Activated T-helper 1 cell treated with anti-CD3 and anti-CD28 coated beads, Interleukin-12 subunit alpha, Interleukin-12 subunit beta, Interleukin-2, Interleukin-4 antibody, amounts not matched to agents 30 ng/mL and 10 ng/mL and 1 ng/mL, durations not matched to agents 14 hours and 24 hours and 36 hours (primary cell): Measurements from ENCODE around the gene ZFAND3. TPM values are rescaled to one million over a fixed set of nuclear protein-coding genes. Genes with fewer than 3 reads are reported as not detected.

ENCODE experiments used
- DNase-seq: peaks from one replicate; pipeline ENCODE4 v3.0.0; 2021; ENCODE audit warnings: low spot score
- H3K27ac Mint-ChIP-seq: one replicate; pipeline ENCODE4 v1.8.0; 2021; ENCODE audit warnings: mild to moderate bottlenecking, mixed read lengths
- H3K27me3 Mint-ChIP-seq: one replicate; pipeline ENCODE4 v1.8.0; 2022; ENCODE audit warnings: mild to moderate bottlenecking, moderate library complexity, mixed read lengths; ENCODE audit not compliant: insufficient read depth
- H3K36me3 Mint-ChIP-seq: one replicate; pipeline ENCODE4 v1.8.0; 2021; ENCODE audit warnings: low read depth, mixed read lengths
- H3K4me1 Mint-ChIP-seq: one replicate; pipeline ENCODE4 v1.8.0; 2021; ENCODE audit warnings: low read depth, mixed read lengths
- H3K4me3 Mint-ChIP-seq: one replicate; pipeline ENCODE4 v1.8.0; 2021; ENCODE audit warnings: mild to moderate bottlenecking, moderate library complexity, mixed read lengths
- H3K9me3 Mint-ChIP-seq: one replicate; pipeline ENCODE4 v1.8.0; 2021; ENCODE audit warnings: mixed read lengths
- intact Hi-C: fragments of 100-400 bp; cut with micrococcal nuclease; formaldehyde crosslinking; loops from one replicate; pipeline ENCODE4 v1.15.1; 2024
- total RNA-seq: library from RNA; stranded (reverse); gene quantifications from 2 replicates; pipeline ENCODE4 v1.2.3, GENCODE V29; 2022

Gene ZFAND3
- total RNA-seq, 1 donor from 2014 or later = 44.1 TPM

- intact Hi-C loops = no loop called here
- H3K4me3 Mint-ChIP-seq = no peak overlapping the region
- H3K36me3 Mint-ChIP-seq = no peaks in the 10 kb centered on the region
- H3K27me3 Mint-ChIP-seq = peaks cover 1% of the 10 kb centered on the region
- H3K9me3 Mint-ChIP-seq = no peaks in the 10 kb centered on the region
- H3K4me1 Mint-ChIP-seq = no peaks in the 10 kb centered on the region
- no peak for DNase-seq
- H3K27ac Mint-ChIP-seq = no peak overlapping the region
Measured at GRCh38 chr6:38158762-38159350, 339.3 kb downstream of the ZFAND3 start.

DNA sequence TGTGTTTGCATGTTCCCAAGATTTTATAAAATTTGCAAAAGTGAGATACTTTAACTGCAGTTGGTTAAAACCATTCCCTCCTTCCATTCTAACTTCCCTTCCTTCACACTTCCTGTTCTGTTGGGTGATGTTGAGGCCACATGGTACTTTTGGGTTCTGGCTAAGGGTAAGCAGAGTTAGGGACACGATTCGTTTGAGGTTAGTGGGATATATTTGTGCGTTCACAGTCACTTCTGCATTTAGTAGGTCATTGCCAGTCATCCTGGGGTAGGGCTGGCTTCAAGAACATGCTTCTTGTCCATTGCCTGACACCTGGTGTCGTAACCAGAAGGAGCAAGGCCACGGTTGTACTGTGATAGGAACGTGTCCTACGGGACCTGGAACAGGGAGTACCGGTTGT, 340.1 kb downstream of the ZFAND3 start:
- Mint-ChIP-seq H3K27me3 (peaks cover 1% of the 10 kb centered on the region), H3K27ac (no peak overlapping the region), H3K9me3 (no peaks in the 10 kb centered on the region), H3K36me3 (no peaks in the 10 kb centered on the region), H3K4me3 (no peak overlapping the region), H3K4me1 (no peaks in the 10 kb centered on the region)
- intact Hi-C loops = no loop called here
- no peak for DNase-seq

DNA sequence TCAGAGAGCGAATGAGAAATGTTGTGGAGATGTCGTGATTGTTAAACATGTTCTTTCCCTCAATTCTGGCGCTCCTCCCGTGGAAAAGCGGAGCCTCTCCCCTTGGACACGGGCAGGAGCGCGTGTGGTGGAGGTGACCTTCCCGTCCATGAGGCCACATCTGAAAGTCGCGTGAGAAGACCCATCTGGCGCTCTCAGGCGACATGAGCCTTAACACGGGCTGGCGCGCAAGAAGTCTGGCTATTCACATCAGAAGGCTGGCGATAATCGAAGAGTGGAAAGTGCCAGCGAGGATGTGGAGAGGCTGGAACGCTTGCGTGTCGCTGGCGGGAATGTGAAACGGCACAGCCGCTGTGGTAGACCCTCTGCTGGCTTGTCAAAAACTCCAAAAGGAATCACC, 341.3 kb downstream of the ZFAND3 start:
- Mint-ChIP-seq H3K36me3 (no peaks in the 10 kb centered on the region), H3K4me3 (no peak overlapping the region), H3K27me3 (peaks cover 1% of the 10 kb centered on the region), H3K9me3 (no peaks in the 10 kb centered on the region), H3K4me1 (no peaks in the 10 kb centered on the region), H3K27ac (no peak overlapping the region)
- no peak for DNase-seq
- intact Hi-C loops = no loop called here

- intact Hi-C loops = no loop called here
- H3K4me1 Mint-ChIP-seq = no peaks in the 10 kb centered on the region
- H3K9me3 Mint-ChIP-seq = no peaks in the 10 kb centered on the region
- peaks cover 1% of the 10 kb centered on the region for H3K27me3 Mint-ChIP-seq
- no peak overlapping the region for H3K27ac Mint-ChIP-seq
- no peak overlapping the region for H3K4me3 Mint-ChIP-seq
- DNase-seq = no peak
- H3K36me3 Mint-ChIP-seq = no peaks in the 10 kb centered on the region
Measured at GRCh38 chr6:38161331-38161730, 341.8 kb downstream of the ZFAND3 start.

DNA sequence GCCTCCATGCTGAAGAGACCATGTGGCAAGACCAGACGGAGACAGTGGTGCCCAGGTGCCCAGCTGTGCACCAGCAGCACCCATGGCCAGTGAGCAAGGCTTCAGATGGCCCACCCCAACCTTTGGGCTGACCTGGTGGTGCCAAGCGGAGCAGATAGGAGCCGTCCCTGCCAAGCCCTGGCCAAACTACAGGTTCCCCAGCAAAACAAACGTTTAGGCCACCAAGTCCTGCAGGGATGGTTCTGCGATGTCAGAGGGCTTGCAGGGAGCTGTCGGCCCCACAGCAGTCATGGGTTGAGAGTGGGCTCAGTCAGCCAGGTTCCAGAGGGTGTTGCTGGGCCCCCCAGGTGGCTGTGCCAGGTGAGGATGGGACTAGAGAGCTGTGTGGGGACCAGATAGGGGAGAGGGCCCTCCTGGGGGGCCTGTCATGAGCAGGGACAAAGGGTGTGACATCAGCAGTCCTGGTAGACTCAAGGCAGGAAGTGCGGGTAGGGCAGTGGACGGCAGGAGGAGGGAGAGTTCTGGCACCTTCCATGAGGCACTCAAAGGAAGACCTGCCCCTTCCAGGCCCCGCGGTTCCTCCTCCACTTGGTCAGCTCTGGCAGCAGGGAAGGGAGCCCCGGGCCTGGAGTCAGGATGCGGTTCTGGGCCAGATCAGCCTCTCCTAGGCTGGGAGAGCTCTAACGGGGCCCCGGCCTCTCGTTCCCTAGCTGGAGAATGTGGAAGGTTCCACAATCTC, 342.4 kb downstream of the ZFAND3 start:
- Mint-ChIP-seq H3K9me3 (no peaks in the 10 kb centered on the region), H3K27me3 (peaks cover 1% of the 10 kb centered on the region), H3K4me3 (no peak overlapping the region), H3K27ac (no peak overlapping the region), H3K4me1 (no peaks in the 10 kb centered on the region), H3K36me3 (no peaks in the 10 kb centered on the region)
- intact Hi-C loops = no loop called here
- no peak for DNase-seq

DNA sequence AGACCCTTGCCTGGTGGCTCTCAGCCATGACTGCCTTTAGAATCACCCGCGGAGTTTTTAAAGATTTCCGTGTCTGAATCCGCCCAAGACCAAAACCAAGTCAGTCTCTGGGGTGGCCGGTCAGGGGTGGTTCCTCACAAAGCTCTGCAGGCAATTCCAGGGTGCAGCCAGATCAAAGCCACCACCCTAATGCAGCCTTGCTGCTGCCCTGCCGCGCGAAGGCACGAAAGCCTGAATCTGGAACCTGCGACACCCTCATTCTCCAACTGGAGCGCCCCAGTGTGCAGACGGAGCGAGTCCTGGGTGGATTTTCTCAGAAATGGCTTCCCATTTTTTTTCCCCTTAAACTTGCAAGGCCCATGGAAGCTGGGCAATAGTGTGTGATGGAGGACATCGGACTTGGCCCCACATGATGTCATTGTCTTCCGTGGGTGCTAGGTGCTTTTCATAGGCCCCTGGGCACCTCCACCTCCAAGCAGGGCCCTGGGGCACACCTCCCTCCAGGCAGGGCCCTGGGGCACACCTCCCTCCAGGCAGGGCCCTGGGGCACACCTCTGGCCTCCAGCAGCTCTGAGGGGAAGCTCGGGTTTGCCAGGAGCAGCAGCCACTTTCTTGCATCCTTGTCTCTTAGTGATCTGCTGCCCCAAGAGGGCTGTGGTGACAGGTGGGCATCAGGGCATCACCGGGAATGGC, 343.1 kb downstream of the ZFAND3 start:
- Mint-ChIP-seq H3K4me3 (no peak overlapping the region), H3K36me3 (no peaks in the 10 kb centered on the region), H3K9me3 (no peaks in the 10 kb centered on the region), H3K27me3 (peaks cover 1% of the 10 kb centered on the region), H3K27ac (no peak overlapping the region), H3K4me1 (no peaks in the 10 kb centered on the region)
- intact Hi-C loops = no loop called here
- DNase-seq = no peak

DNA sequence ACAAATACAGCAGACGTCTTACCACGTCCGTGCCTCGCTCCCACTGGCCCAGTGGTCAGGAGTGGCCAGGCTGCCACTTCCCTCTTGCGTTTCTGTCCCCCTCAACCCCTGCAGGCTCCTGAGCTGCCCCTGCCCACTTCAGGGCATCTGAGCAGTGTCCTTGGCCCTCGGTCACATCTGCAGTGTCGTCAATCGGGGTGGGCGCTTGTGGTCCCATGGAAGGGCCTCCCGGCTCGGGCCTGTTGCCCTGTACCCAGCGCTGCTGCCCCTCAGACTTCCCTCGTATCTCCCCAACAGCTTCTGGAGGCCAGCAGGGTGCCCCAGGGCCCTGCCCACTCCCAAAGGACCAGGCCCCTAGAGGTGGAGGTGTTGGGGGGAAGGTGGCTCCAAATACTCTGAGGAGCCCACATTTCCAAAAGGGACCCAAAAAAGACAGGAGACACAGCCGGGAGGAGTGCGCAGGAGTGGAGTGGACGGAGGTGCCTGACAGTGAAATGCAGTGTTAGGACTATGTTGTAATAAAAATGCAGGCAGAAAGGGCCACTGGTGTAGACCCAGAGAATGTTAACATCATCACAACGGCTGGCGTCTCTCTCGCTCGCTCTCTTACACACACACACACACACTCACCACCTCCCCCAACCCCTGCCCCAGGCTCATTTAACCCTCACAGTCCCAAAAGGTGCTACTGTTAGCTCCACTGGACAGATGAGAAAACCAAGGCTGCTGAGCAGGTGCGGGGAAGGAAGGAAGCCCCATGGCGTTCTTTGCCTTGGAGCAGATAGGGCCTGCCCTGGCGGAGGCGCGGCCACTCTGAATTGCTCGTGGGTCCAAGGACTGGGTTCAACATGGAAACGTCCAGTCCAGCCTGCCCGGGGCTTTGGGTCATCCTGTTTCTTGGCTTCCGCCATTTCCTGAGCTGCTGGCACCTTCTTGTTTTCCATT, 343.9 kb downstream of the ZFAND3 start:
- peaks cover 1% of the 10 kb centered on the region for H3K27me3 Mint-ChIP-seq
- H3K4me3 Mint-ChIP-seq = no peak overlapping the region
- intact Hi-C loops = no loop called here
- no peak overlapping the region for H3K27ac Mint-ChIP-seq
- no peaks in the 10 kb centered on the region for H3K36me3 Mint-ChIP-seq
- H3K4me1 Mint-ChIP-seq = no peaks in the 10 kb centered on the region
- no peak for DNase-seq
- no peaks in the 10 kb centered on the region for H3K9me3 Mint-ChIP-seq

DNA sequence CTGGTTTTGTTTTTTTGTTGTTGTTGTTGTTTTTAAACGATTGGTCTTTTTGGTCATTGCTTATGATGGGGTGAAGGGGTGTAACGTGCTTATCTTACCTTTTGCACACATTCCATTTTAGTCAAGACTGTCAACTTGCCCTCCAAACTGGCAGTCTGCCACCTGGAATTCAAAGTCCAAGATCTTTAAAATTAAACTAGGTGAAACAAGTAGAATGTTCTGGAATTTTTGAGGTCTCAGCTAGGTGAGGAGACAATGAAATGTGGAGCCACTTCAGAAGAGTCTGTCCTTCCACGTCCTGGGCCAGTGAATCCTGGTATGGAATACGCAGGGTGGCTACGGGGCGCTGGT, 344.6 kb downstream of the ZFAND3 start:
- Mint-ChIP-seq H3K4me1 (no peaks in the 10 kb centered on the region), H3K4me3 (no peak overlapping the region), H3K27ac (no peak overlapping the region), H3K27me3 (peaks cover 1% of the 10 kb centered on the region), H3K36me3 (no peaks in the 10 kb centered on the region), H3K9me3 (no peaks in the 10 kb centered on the region)
- intact Hi-C loops = no loop called here
- no peak for DNase-seq

GRCh38 chr6:38164671-38165108, 345.2 kb downstream of the ZFAND3 start:
- H3K36me3 Mint-ChIP-seq = no peaks in the 10 kb centered on the region
- H3K27ac Mint-ChIP-seq = no peak overlapping the region
- no peaks in the 10 kb centered on the region for H3K9me3 Mint-ChIP-seq
- DNase-seq = no peak
- H3K4me3 Mint-ChIP-seq = no peak overlapping the region
- H3K27me3 Mint-ChIP-seq = peaks cover 1% of the 10 kb centered on the region
- intact Hi-C loops = no loop called here
- no peaks in the 10 kb centered on the region for H3K4me1 Mint-ChIP-seq

GRCh38 chr6:38166411-38167240, 347.1 kb downstream of the ZFAND3 start:
- no peak for DNase-seq
- Mint-ChIP-seq H3K27me3 (peaks cover 1% of the 10 kb centered on the region), H3K4me3 (no peak overlapping the region), H3K9me3 (no peaks in the 10 kb centered on the region), H3K27ac (no peak overlapping the region), H3K36me3 (no peaks in the 10 kb centered on the region), H3K4me1 (no peaks in the 10 kb centered on the region)
- intact Hi-C loops = no loop called here

- Mint-ChIP-seq H3K27me3 (no peaks in the 10 kb centered on the region), H3K9me3 (no peaks in the 10 kb centered on the region), H3K27ac (no peak overlapping the region), H3K4me1 (no peaks in the 10 kb centered on the region), H3K36me3 (no peaks in the 10 kb centered on the region), H3K4me3 (no peak overlapping the region)
- intact Hi-C loops = no loop called here
- DNase-seq = no peak
Measured at GRCh38 chr6:38167598-38167997, 348.1 kb downstream of the ZFAND3 start.

- Mint-ChIP-seq H3K36me3 (no peaks in the 10 kb centered on the region), H3K4me3 (no peak overlapping the region), H3K9me3 (no peaks in the 10 kb centered on the region), H3K4me1 (no peaks in the 10 kb centered on the region), H3K27ac (no peak overlapping the region), H3K27me3 (no peaks in the 10 kb centered on the region)
- no peak for DNase-seq
- intact Hi-C loops = no loop called here
Measured at GRCh38 chr6:38168126-38168525, 348.6 kb downstream of the ZFAND3 start.
